Spleen (tissue), 11 donors: ENCODE results near the gene LENEP. TPM values are rescaled to one million over a fixed set of nuclear protein-coding genes. Genes with fewer than 3 reads are reported as not detected.

Experiments used
- DNase-seq: peaks from one replicate; pipeline ENCODE4 v3.0.0-alpha.2; 2020
- H3K27ac ChIP-seq, 8 donors: fragments of 200-600 bp; sonication (generic) in 7 of 8; 1 replicate in 4 of 8; 2 replicates in 4 of 8; pipeline versions ENCODE4 v1.5.0 to v1.8.0; 2016 to 2021; ENCODE audit warnings: inconsistent platforms in 4 of 8, mild to moderate bottlenecking in 4 of 8, moderate library complexity in 1 of 8
- H3K27me3 ChIP-seq, 7 donors: fragments of 200-600 bp; sonication (generic) in 6 of 7; replicated peaks in 1 of 7; 1 replicate in 4 of 7; 2 replicates in 3 of 7; pipeline versions ENCODE4 v1.5.0 to v1.8.0; 2016 to 2021; ENCODE audit warnings: inconsistent platforms in 3 of 7, mild to moderate bottlenecking in 1 of 7
- H3K36me3 ChIP-seq, 6 donors: fragments of 200-600 bp; sonication (generic) in 5 of 6; 1 replicate in 4 of 6; 2 replicates in 2 of 6; pipeline versions ENCODE4 v1.5.0 to v1.8.0; 2016 to 2021; ENCODE audit warnings: inconsistent platforms in 2 of 6
- H3K4me1 ChIP-seq, 6 donors: fragments of 200-600 bp; sonication (generic) in 5 of 6; 1 replicate in 3 of 6; 2 replicates in 3 of 6; pipeline versions ENCODE4 v1.5.0 to v1.8.0; 2016 to 2021; ENCODE audit warnings: inconsistent platforms in 3 of 6
- H3K4me3 ChIP-seq, 8 donors: fragments of 200-600 bp; sonication (generic) in 7 of 8; 1 replicate in 4 of 8; 2 replicates in 4 of 8; pipeline versions ENCODE4 v1.5.0 to v1.8.0; 2016 to 2021; ENCODE audit warnings: inconsistent platforms in 4 of 8, mild to moderate bottlenecking in 4 of 8, moderate library complexity in 2 of 8
- H3K9me3 ChIP-seq, 8 donors: fragments of 200-600 bp; sonication (generic) in 7 of 8; 1 replicate in 4 of 8; 2 replicates in 4 of 8; pipeline versions ENCODE4 v1.5.0 to v1.8.0; 2016 to 2021; ENCODE audit warnings: inconsistent platforms in 4 of 8
- CTCF ChIP-seq, 11 experiments: fragments of 200-600 bp in 7 of 11; fragments of 450-650 bp in 4 of 11; sonication (generic) in 4 of 11; IDR thresholded peaks in 8 of 11; conservative IDR thresholded peaks in 3 of 11; 1 replicate in 7 of 11; 2 replicates in 4 of 11; pipeline versions ENCODE4 v1.4.0 to v1.8.0; 2016 to 2021; ENCODE audit warnings: antibody characterized with exemption in 11 of 11, inconsistent platforms in 4 of 11, mild to moderate bottlenecking in 1 of 11
- POLR2A ChIP-seq, 3 donors: fragments of 450-650 bp; IDR thresholded peaks; one replicate each; pipeline ENCODE4 v1.5.1; 2017; ENCODE audit warnings: antibody characterized with exemption in 3 of 3, mild to moderate bottlenecking in 1 of 3
- POLR2AphosphoS5 ChIP-seq, 3 donors: sonication (generic); formaldehyde crosslinking; IDR thresholded peaks; one replicate each; pipeline ENCODE4 v1.5.1; 2017; ENCODE audit warnings: antibody characterized with exemption in 3 of 3
- whole genome bisulfite sequencing, 5 donors: extraction: QIAGEN DNeasy Blood & Tissue Kit in 3 of 5; methylation state at CpG; one replicate each; pipeline versions ENCODE4 v1.1.5 to v1.1.7; 2013 to 2018; 5-methylcytosine and 5-hydroxymethylcytosine counted together
- intact Hi-C: fragments of 100-400 bp; cut with DNase I; formaldehyde crosslinking; loops from one replicate; pipeline ENCODE4 v1.15.0; 2023; ENCODE audit warnings: low total_unique reads
- polyA plus RNA-seq, 3 donors: library from polyadenylated mRNA; stranded (reverse); fragments of 200-250 nt; gene quantifications; one replicate each; pipeline ENCODE4 v1.2.1, GENCODE V29; 2013
- total RNA-seq, 7 donors: library from RNA; depleted of rRNA in 3 of 7; stranded (reverse); fragments of >200 nt in 3 of 7; fragmentation: NEBNext Ultra II Directional in 4 of 7; extraction: Animal tissue kit (Norgen Biotek cat#: 25700) in 4 of 7; gene quantifications; one replicate each; pipeline versions ENCODE4 v1.1.0 to v1.2.1, GENCODE V29; 2016 to 2021
- donor health status: healthy with polysubstance abuse.
- donor health status: DM: no; HTN: no; CAD: no; lungs with moderate emphysema.
- donor health status: DM: no; HTN: no; CAD: no.
- donor health status: Bipolar disorder and iron deficiency.
- donor health status: healthy.
- donor health status: DM: no; HTN: no; CAD: no.
- donor health status: DM: yes; HTN: yes; CAD: no.

The LENEP gene
- total and polyA plus RNA-seq, 10 donors, result 0.60 TPM; not detected in 9

- TF ChIP-seq POLR2AphosphoS5 (IDR thresholded peaks at IDR 0.05), result peak in 1 of 3 donors; percentile 45
- TF ChIP-seq CTCF (IDR thresholded peaks at IDR 0.05 in 8 of 11, conservative IDR thresholded peaks at IDR 0.05 in 3 of 11), result no peak
- no peak for TF ChIP-seq POLR2A (IDR thresholded peaks at IDR 0.05)
- H3K9me3 ChIP-seq, result no peaks in the 10 kb centered on the region
- intact Hi-C loops, result no loop called here
- H3K4me3 ChIP-seq, result no peak overlapping the region
- no peaks in the 10 kb centered on the region for H3K27me3 ChIP-seq
- WGBS, 5 donors, result 77 to 84% (median 79%) methylated on average over 12 to 15 of the region's 15 CpGs
- H3K27ac ChIP-seq, result peak overlapping the region in 6 of 8 donors; percentile 78 to 99 (median 87)
- H3K4me1 ChIP-seq, result peaks cover 40 to 65% (median 56%) of the 10 kb centered on the region in 6 donors
- peaks cover 0 to 60% (median 39%) of the 10 kb centered on the region in 6 donors for H3K36me3 ChIP-seq
- no peak for DNase-seq
These were observed 48.0 kb upstream of the LENEP start for GRCh38 chr1:154945160-154945961.

- TF ChIP-seq POLR2AphosphoS5 (IDR thresholded peaks at IDR 0.05) (peak in 1 of 3 donors; percentile 33), CTCF (IDR thresholded peaks at IDR 0.05 in 8 of 11, conservative IDR thresholded peaks at IDR 0.05 in 3 of 11) (no peak), POLR2A (IDR thresholded peaks at IDR 0.05) (no peak)
- Histone ChIP-seq H3K4me1 (peaks cover 39 to 65% (median 56%) of the 10 kb centered on the region in 6 donors), H3K4me3 (no peak overlapping the region), H3K9me3 (no peaks in the 10 kb centered on the region), H3K36me3 (peaks cover 0 to 68% (median 47%) of the 10 kb centered on the region in 6 donors), H3K27me3 (no peaks in the 10 kb centered on the region), H3K27ac (peak overlapping the region in 2 of 8 donors; percentile 92 to 99)
- intact Hi-C loops, result no loop called here
- 70 to 82% (median 81%) methylated on average over 13 to 17 of the region's 17 CpGs for WGBS, 5 donors
- DNase-seq, result no peak
These were observed 47.2 kb upstream of the LENEP start for GRCh38 chr1:154945962-154946850.

- TF ChIP-seq POLR2A (IDR thresholded peaks at IDR 0.05) (no peak), POLR2AphosphoS5 (IDR thresholded peaks at IDR 0.05) (peak in 1 of 3 donors; percentile 53), CTCF (IDR thresholded peaks at IDR 0.05 in 8 of 11, conservative IDR thresholded peaks at IDR 0.05 in 3 of 11) (no peak)
- H3K27me3 ChIP-seq, result no peaks in the 10 kb centered on the region
- H3K36me3 ChIP-seq, result peaks cover 0 to 75% (median 49%) of the 10 kb centered on the region in 6 donors
- H3K9me3 ChIP-seq, result no peaks in the 10 kb centered on the region
- DNase-seq, result no peak
- intact Hi-C loops, result no loop called here
- WGBS, 5 donors, result 94 to 99% (median 96%) methylated on average over 9 to 11 of the region's 11 CpGs
- peak overlapping the region in 1 of 8 donors; percentile 11 for H3K27ac ChIP-seq
- H3K4me3 ChIP-seq, result no peak overlapping the region
- H3K4me1 ChIP-seq, result peaks cover 40 to 65% (median 56%) of the 10 kb centered on the region in 6 donors
These were observed 45.3 kb upstream of the LENEP start for GRCh38 chr1:154948079-154948478.
